H1 (cell line): Measurements from ENCODE around the gene FADD. TPM values are rescaled to one million over a fixed set of nuclear protein-coding genes. Genes with fewer than 3 reads are reported as not detected.

Experiments used
- CTCF ChIA-PET: fragments of 300-600 bp; sonication (Branson Sonifier 250); formaldehyde crosslinking; loops from one replicate; lab custom pipeline; 2021; ENCODE audit not compliant: partially characterized antibody; lab: Charles Lee
- POLR2A ChIA-PET: fragments of 300-600 bp; sonication (Branson Sonifier 250); formaldehyde crosslinking; loops from one replicate; lab custom pipeline; 2021; ENCODE audit warnings: inconsistent platforms; ENCODE audit not compliant: partially characterized antibody; lab: Charles Lee
- DNase-seq, 2 experiments: peaks; one replicate each; pipeline versions ENCODE4 v3.0.0 to v3.0.0-alpha.2; 2010 to 2022; ENCODE audit warnings: low spot score in 2 of 2, low read depth in 1 of 2, mixed read lengths in 1 of 2
- FAIRE-seq: peaks from 2 replicates; lab custom pipeline; 2011; peaks lifted over from hg19 to GRCh38; lab: Jason Lieb, UNC
- H2AFZ ChIP-seq: 2 replicates; pipeline ENCODE4 v1.8.1; 2012; ENCODE audit warnings: low read length, inconsistent platforms
- H2AK5ac ChIP-seq: 2 replicates; pipeline ENCODE4 v1.6.1; 2013; ENCODE audit warnings: low read depth, low read length
- H2BK120ac ChIP-seq: replicated peaks from 2 replicates; pipeline ENCODE3; 2013; ENCODE audit warnings: low read depth, low read length, inconsistent platforms
- H2BK12ac ChIP-seq: 2 replicates; pipeline ENCODE4 v1.6.1; 2013; ENCODE audit warnings: low read depth, low read length
- H2BK15ac ChIP-seq: 2 replicates; pipeline ENCODE4 v1.6.1; 2013; ENCODE audit warnings: low read length
- H2BK20ac ChIP-seq: 2 replicates; pipeline ENCODE4 v1.6.1; 2013; ENCODE audit warnings: low read length
- H2BK5ac ChIP-seq: 2 replicates; pipeline ENCODE4 v1.6.1; 2013; ENCODE audit warnings: low read depth, low read length
- H3K14ac ChIP-seq: 2 replicates; pipeline ENCODE4 v1.6.1; 2013; ENCODE audit warnings: inconsistent platforms; ENCODE audit not compliant: insufficient read length
- H3K18ac ChIP-seq: 2 replicates; pipeline ENCODE4 v1.6.1; 2013; ENCODE audit warnings: low read length; ENCODE audit errors: extremely low read depth
- H3K23ac ChIP-seq: 2 replicates; pipeline ENCODE4 v1.6.1; 2013; ENCODE audit warnings: inconsistent platforms; ENCODE audit not compliant: insufficient read length
- H3K23me2 ChIP-seq: 2 replicates; pipeline ENCODE4 v1.6.1; 2013; ENCODE audit warnings: low read depth, low read length
- H3K27ac ChIP-seq: 2 replicates; pipeline ENCODE4 v1.6.1; 2011; ENCODE audit warnings: low read depth, low read length, inconsistent platforms
- H3K27me3 ChIP-seq, 4 experiments: replicated peaks in 1 of 4; 1 replicate in 1 of 4; 2 replicates in 3 of 4; pipeline versions ENCODE4 v1.6.1 to v1.8.1; 2011 to 2013; ENCODE audit warnings: low read length in 3 of 4, mild to moderate bottlenecking in 3 of 4, inconsistent platforms in 2 of 4, mixed read lengths in 2 of 4, moderate library complexity in 1 of 4; ENCODE audit not compliant: control insufficient read depth in 3 of 4, insufficient read depth in 3 of 4; ENCODE audit errors: extremely low read depth in 1 of 4
- H3K36me3 ChIP-seq, 4 experiments: 2 replicates each; pipeline versions ENCODE4 v1.6.1 to v1.8.1; 2011 to 2013; ENCODE audit warnings: mild to moderate bottlenecking in 4 of 4, low read length in 3 of 4, moderate library complexity in 2 of 4, control low read depth in 1 of 4, inconsistent platforms in 1 of 4; ENCODE audit not compliant: insufficient read depth in 4 of 4, control insufficient read depth in 2 of 4
- H3K4ac ChIP-seq: replicated peaks from 2 replicates; pipeline ENCODE3; 2013; ENCODE audit warnings: low read length, low read depth, mixed read lengths, inconsistent platforms; ENCODE audit not compliant: insufficient read length
- H3K4me1 ChIP-seq, 4 experiments: replicated peaks in 1 of 4; 1 replicate in 1 of 4; 2 replicates in 3 of 4; pipeline versions ENCODE4 v1.6.1 to v1.8.1; 2011 to 2013; ENCODE audit warnings: low read length in 3 of 4, inconsistent platforms in 2 of 4, mixed read lengths in 1 of 4; ENCODE audit not compliant: insufficient read depth in 4 of 4, control insufficient read depth in 3 of 4
- H3K4me2 ChIP-seq, 2 experiments: 2 replicates each; pipeline versions ENCODE4 v1.6.1 to v1.8.1; 2011 to 2013; ENCODE audit warnings: low read depth in 2 of 2, low read length in 2 of 2, control low read depth in 1 of 2, inconsistent platforms in 1 of 2, mild to moderate bottlenecking in 1 of 2; ENCODE audit not compliant: insufficient read depth in 1 of 2
- H3K4me3 ChIP-seq, 4 experiments: fragments of 200-600, 300-600 bp in 1 of 4; sonication (generic), shearing (Covaris generic), sonication (Bioruptor Twin) in 1 of 4; 2 replicates each; pipeline versions ENCODE4 v1.5.1 to v1.8.1; 2011 to 2016; ENCODE audit warnings: low read length in 4 of 4, low read depth in 3 of 4, control low read depth in 2 of 4, inconsistent platforms in 2 of 4, mild to moderate bottlenecking in 2 of 4, mixed read lengths in 1 of 4, moderate library complexity in 1 of 4; ENCODE audit not compliant: insufficient read depth in 2 of 4; ENCODE audit errors: extremely low read depth in 1 of 4
- H3K56ac ChIP-seq: replicated peaks from 2 replicates; pipeline ENCODE3; 2013; ENCODE audit warnings: low read depth, mild to moderate bottlenecking, mixed read lengths, low read length, inconsistent platforms; ENCODE audit not compliant: insufficient read length
- H3K79me1 ChIP-seq: 2 replicates; pipeline ENCODE4 v1.6.1; 2013; ENCODE audit warnings: low read depth, low read length, control low read depth
- H3K79me2 ChIP-seq, 2 experiments: 2 replicates each; pipeline versions ENCODE4 v1.6.1 to v1.8.1; 2012 to 2013; ENCODE audit warnings: low read length in 2 of 2, mild to moderate bottlenecking in 2 of 2, inconsistent platforms in 1 of 2; ENCODE audit not compliant: insufficient read depth in 2 of 2, control insufficient read depth in 1 of 2
- H3K9ac ChIP-seq, 4 experiments: replicated peaks in 1 of 4; 1 replicate in 1 of 4; 2 replicates in 3 of 4; pipeline versions ENCODE4 v1.6.1 to v1.8.1; 2011 to 2013; ENCODE audit warnings: low read depth in 3 of 4, low read length in 3 of 4, control low read depth in 2 of 4, mild to moderate bottlenecking in 2 of 4, moderate library complexity in 2 of 4, inconsistent platforms in 1 of 4; ENCODE audit errors: extremely low read depth in 1 of 4
- H3K9me3 ChIP-seq, 2 experiments: 2 replicates each; pipeline versions ENCODE4 v1.6.1 to v1.8.1; 2012 to 2013; ENCODE audit warnings: mild to moderate bottlenecking in 2 of 2, moderate library complexity in 2 of 2, control low read depth in 1 of 2, inconsistent platforms in 1 of 2, low read depth in 1 of 2, low read length in 1 of 2, mixed read lengths in 1 of 2; ENCODE audit not compliant: insufficient read depth in 2 of 2
- H4K20me1 ChIP-seq, 2 experiments: replicated peaks in 1 of 2; 2 replicates each; pipeline versions ENCODE3 to v1.8.1; 2011 to 2013; ENCODE audit warnings: inconsistent platforms in 2 of 2, low read length in 2 of 2, mild to moderate bottlenecking in 1 of 2; ENCODE audit not compliant: insufficient read depth in 2 of 2, control insufficient read depth in 1 of 2
- H4K5ac ChIP-seq: 2 replicates; pipeline ENCODE4 v1.6.1; 2013; ENCODE audit warnings: low read length, low read depth, mixed read lengths, inconsistent platforms; ENCODE audit not compliant: insufficient read length
- H4K8ac ChIP-seq: 2 replicates; pipeline ENCODE4 v1.8.0; 2013; ENCODE audit warnings: mild to moderate bottlenecking, moderate library complexity, low read length, inconsistent platforms; ENCODE audit not compliant: insufficient read depth; ENCODE audit errors: extremely low read depth
- H4K91ac ChIP-seq: replicated peaks from 2 replicates; pipeline ENCODE3; 2013; ENCODE audit warnings: low read length, mixed read lengths, inconsistent platforms; ENCODE audit not compliant: insufficient read length
- NANOG ChIP-seq: IDR thresholded peaks from 2 replicates; pipeline ENCODE4 v1.6.1; 2011; ENCODE audit warnings: low read length, low read depth, mild to moderate bottlenecking, inconsistent platforms; ENCODE audit not compliant: insufficient read depth, poor library complexity, severe bottlenecking
- WGBS, 2 experiments: shearing (Covaris generic) in 1 of 2; methylation state at CpG; one replicate each; pipeline versions ENCODE4 v1.1.6 to v1.1.7; 2013 to 2015; ENCODE audit warnings: low lambda C conversion rate in 2 of 2, mixed read lengths in 2 of 2, inconsistent platforms in 1 of 2, low coverage in 1 of 2, missing lambda C conversion rate in 1 of 2; ENCODE audit not compliant: insufficient replicate concordance in 2 of 2, insufficient coverage in 1 of 2, insufficient read length in 1 of 2; ENCODE audit errors: extremely low coverage in 1 of 2, missing lambda C conversion rate in 1 of 2; 5-methylcytosine and 5-hydroxymethylcytosine counted together
- polyA plus RNA-seq, 7 experiments: library from polyadenylated mRNA; depleted of rRNA in 3 of 7; stranded (reverse) in 5 of 7; unstranded in 2 of 7; fragments of >200 nt in 5 of 7; fragments of 200-250 nt in 2 of 7; gene quantifications; 1 replicate in 5 of 7; 2 replicates in 1 of 7; 4 replicates in 1 of 7; pipeline versions ENCODE4 v1.2.1 to v1.2.3, GENCODE V29; 2011 to 2013; ENCODE audit warnings: missing spikeins in 2 of 7, mixed read lengths in 2 of 7
- total RNA-seq: library from RNA; stranded (reverse); fragmentation: NEBNext Ultra II Directional; extraction: Animal tissue kit (Norgen Biotek cat#: 25700); gene quantifications from 2 replicates; pipeline ENCODE4 v1.2.1, GENCODE V29; 2021

The FADD gene
- total and polyA plus RNA-seq, 2 of the 8 experiments (the other 6 are each of a cell fraction or from before 2014, with no cell fraction given), result 29.0 to 43.9 TPM

DNA sequence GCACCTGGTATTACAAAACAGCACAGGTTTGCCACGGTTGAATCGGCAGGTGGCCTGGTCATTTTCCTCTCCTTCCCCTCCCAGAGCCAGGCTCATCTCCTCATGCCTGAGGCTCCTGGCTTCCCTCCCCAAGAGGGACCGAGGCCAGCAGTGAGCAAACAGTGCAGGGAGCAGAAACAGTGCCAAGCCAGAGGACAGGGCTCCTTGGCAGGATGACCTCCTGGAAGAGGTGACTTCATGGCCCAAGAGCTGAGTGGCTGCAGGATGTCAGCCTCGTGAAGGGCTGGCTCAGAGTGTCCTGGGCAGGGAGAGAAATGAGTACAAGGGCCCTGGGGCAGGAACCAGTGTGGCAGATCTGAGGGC lies 44.6 kb downstream of the FADD start:
- Histone ChIP-seq H3K56ac (no peak overlapping the region), H4K91ac (no peak overlapping the region), H3K23ac (no peak overlapping the region), H3K9me3 (no peaks in the 10 kb centered on the region)
- CTCF ChIA-PET, result interaction anchor here (0.7 to 2.2 kb wide), 3 partner anchors 9 to 21 kb away, joined by 3 to 7 read pairs (median 6); no protein-coding TSS in a partner anchor
- no peak for FAIRE-seq
- TF ChIP-seq NANOG, result no peak
- TF ChIP-seq, all 59 proteins: peak for 0
- Histone ChIP-seq H3K9ac (no peak overlapping the region), H3K27me3 (no peaks in the 10 kb centered on the region; a peak in 1 of 7 replicates), H2BK5ac (no peak overlapping the region), H3K14ac (no peak overlapping the region), H2AFZ (peak overlapping the region; percentile 84; the same call in 1 of the 2 replicates), H2BK120ac (no peak overlapping the region), H3K36me3 (no peaks in the 10 kb centered on the region), H3K4me2 (no peak overlapping the region), H4K20me1 (no peaks in the 10 kb centered on the region), H3K79me2 (no peaks in the 10 kb centered on the region), H2BK12ac (peak overlapping the region; percentile 75; the same call in 1 of the 2 replicates), H4K5ac (no peak overlapping the region), H3K4me3 (no peak overlapping the region), H3K4ac (no peak overlapping the region), H2BK15ac (no peak overlapping the region), H4K8ac (peak overlapping the region; percentile 11; the same call in 1 of the 2 replicates), H3K79me1 (no peaks in the 10 kb centered on the region), H3K23me2 (no peaks in the 10 kb centered on the region), H3K4me1 (0 out of 7 replicates have a peak, but pooled peaks cover 0 to 6% (median 0%) of the 10 kb centered on the region in 4 experiments), H3K18ac (no peak overlapping the region; the same call in 1 of the 2 replicates), H3K27ac (no peak overlapping the region), H2AK5ac (no peak overlapping the region), H2BK20ac (no peak overlapping the region)
- 87% methylated on average over 4 of the region's 4 CpGs; no CpG with 5 or more reads in 1 of the 2 experiments for WGBS, 2 experiments
- POLR2A ChIA-PET, result no interaction called here
- no peak for DNase-seq
